Posterior cingulate gyrus (tissue), 11 donors: ENCODE measurements around the gene COL18A1.

Source experiments
- DNase-seq, 10 donors: peaks; one replicate each; pipeline versions ENCODE4 v3.0.0 to v3.0.0-alpha.2; 2020 to 2021; ENCODE audit warnings: mixed read lengths in 3 of 10
- intact Hi-C: fragments of 100-400 bp; cut with DNase I; formaldehyde crosslinking; loops from one replicate; pipeline ENCODE4 v1.15.1; 2023

Gene COL18A1

DNA sequence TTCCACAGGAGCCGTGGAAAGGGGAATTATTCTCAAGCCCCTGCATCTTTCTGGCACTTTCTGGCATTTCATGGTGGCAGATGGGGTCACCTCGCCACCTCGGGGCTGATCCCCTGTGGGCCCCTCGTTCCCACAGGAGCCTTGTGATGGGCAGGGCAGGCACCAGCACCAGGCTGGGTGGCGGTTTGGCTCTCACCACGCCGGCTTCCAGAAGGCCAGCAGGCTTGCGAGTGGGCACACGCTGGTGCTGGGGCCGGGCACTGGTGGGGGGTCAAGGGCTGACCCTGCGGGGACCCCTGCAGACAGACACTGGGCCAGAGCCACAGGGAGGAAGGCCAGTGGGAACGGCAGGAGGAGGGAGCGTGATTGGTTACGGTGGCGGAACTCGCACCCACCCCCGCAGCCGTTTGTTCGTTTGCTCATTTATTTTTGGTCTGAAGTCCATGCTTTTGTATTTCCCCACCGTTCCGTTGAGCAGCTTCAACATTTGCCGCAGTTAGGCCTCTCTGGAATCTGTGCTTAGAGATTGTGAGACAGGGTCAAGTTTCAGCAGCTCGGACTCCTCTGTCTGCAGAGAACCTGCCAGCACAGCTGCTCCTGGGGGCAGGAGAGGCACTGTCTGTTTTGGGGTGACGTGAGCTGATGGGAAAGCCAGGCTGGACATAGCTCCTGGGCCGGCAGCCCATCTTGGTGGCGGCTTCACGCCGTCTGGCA, 5.3 kb downstream of the COL18A1 start:
- DNase-seq: peak in 4 of 10 donors; percentile 4 to 84 (median 66)
- intact Hi-C loops: no loop called here

GRCh38 chr21:45410865-45411809, 6.2 kb downstream of the COL18A1 start:
- intact Hi-C loops: no loop called here
- peak in 3 of 10 donors; percentile 65 to 77 (median 77) for DNase-seq

DNA sequence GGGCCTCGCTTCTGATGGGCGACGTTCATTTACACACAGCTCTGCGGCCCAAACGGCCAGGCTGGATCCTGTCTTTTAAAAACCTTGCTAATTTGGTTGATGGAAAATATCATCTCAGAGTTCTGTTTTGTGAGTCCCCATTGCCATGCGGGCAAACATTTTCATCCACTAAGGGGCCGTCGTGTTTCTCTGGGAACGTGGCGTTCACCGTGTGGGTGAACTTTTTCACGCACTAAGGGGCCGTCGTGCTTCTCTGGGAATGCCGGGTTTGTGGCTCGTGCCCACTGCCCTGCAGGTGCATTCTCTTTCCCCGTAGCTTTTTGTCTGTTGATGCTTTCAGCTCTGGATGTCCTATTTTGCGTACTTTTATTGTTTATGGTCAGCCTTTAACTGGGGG, 6.8 kb downstream of the COL18A1 start:
- intact Hi-C loops: no loop called here

DNA sequence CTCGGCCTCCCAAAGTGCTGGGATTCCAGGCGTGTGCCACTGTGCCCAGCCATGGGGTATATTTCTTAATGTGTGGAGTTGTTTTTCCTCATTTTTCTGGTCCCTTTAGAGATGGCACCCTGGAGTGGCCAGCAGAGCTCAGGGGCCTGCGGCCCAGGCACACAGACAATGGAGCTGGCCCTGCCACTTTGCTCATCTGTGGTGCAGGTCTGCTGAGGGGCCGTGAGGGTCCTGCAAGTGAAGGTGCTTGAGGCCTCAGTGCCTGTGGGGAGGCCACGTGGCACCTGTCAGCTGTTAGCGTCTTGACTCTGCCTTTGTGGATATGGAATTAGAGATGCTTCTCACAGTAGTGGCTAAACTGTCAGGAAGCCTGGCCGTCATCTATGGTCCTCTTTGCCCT, 7.5 kb downstream of the COL18A1 start:
- intact Hi-C loops: no loop called here

More for the DNA sequence above, 6.8 kb downstream of the COL18A1 start:
- DNase-seq: peak in 2 of 10 donors; percentile 28 to 51

DNA sequence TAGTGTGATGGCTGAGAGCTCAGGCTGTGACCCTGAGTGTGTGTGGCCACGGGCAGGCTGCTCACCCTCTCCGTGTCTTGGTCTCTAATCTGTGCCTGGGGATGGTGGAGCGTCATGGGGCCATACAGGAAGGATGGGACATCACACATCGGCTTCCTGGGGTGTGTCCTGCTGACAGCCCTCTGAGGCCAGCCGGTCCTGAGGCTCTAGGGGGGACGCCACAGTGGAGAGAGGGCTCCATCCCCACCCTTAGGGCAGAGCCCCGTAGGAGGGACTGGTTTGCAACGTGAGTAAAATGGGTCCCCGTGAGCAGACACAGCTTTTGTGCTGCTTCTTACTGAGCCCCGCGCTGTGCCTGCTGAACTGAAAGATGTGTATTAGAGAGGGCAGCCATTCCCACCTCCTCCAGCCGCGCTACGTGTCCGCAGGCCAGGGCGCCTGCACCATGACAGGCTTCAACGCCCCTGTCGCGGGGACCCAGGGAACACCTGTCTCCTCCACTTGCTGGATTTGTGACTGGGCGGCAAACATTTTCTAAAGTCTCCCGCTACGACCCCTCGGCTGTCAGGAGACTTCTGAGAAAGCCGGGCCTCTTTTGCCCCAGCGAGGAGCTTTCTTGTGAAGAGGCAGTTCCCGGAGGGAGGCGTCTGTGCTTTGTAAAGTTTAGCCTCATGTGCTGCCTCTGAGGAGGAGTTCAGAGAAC, 8.1 kb downstream of the COL18A1 start:
- DNase-seq: peak in 5 of 10 donors; percentile 2 to 75 (median 50)
- intact Hi-C loops: no loop called here

More for the DNA sequence above, 7.5 kb downstream of the COL18A1 start:
- DNase-seq: peak in 3 of 10 donors; percentile 24 to 68 (median 61)

DNA sequence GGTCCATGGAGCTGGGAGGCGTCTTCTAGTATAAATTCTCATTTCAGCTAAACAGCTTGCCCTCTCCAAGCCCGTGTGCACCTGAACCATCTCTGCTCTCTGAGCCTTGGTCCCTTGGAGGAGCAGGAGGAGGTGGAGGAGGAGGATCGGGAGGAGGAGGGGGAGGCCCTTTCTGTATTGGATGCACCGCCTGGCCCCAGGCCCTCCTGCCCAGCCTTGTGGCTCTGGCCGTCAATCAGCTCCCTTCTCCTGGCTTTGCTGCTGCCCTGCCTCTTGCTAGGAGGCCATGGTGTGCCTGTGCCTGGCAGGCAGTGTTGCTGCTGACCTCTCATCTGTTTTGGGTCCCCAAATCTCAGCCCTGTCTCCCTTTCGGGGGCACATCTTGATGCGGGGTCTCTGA, 9.0 kb downstream of the COL18A1 start:
- intact Hi-C loops: no loop called here
- DNase-seq: peak in 4 of 10 donors; percentile 4 to 74 (median 48)

GRCh38 chr21:45414396-45415187, 9.6 kb downstream of the COL18A1 start:
- DNase-seq: peak in 5 of 10 donors; percentile 4 to 56 (median 55)
- intact Hi-C loops: no loop called here

- intact Hi-C loops: no loop called here
- peak in 4 of 10 donors; percentile 3 to 76 (median 66) for DNase-seq
Observed at GRCh38 chr21:45415188-45415942, 10.4 kb downstream of the COL18A1 start.

DNA sequence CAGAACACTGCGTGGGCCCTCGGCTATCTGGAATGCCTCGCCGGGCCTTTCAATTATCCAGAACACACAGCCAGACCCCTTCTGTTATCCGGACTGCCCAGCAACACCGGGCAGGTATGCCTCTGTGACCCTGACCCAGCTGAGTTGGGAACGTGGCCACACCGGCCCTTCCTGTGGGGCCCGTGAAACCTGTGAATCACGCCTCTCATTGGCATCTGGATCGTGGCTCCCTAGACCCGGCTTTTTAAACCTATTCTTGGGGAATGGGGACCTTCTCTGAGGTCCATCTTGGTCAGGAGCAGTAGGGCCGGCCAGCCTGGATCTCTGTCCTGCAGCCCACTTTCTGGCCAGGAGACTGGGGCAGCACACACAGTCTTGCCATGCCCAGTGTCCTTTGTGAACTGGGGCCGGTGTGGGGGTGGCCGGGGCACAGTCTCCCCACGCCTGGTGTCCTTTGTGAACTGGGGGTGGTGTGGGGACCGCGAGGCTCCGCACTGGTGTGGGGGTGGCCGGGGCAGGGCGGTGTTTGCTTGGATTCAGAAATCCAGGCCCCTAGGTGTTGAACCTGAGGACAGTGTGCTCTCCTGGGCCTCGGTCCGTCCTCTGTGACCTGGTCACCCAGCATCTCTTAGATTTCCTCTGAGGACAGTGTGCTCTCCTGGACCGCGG, 11.1 kb downstream of the COL18A1 start:
- DNase-seq: peak in 4 of 10 donors; percentile 2 to 62 (median 50)
- intact Hi-C loops: no loop called here

DNA sequence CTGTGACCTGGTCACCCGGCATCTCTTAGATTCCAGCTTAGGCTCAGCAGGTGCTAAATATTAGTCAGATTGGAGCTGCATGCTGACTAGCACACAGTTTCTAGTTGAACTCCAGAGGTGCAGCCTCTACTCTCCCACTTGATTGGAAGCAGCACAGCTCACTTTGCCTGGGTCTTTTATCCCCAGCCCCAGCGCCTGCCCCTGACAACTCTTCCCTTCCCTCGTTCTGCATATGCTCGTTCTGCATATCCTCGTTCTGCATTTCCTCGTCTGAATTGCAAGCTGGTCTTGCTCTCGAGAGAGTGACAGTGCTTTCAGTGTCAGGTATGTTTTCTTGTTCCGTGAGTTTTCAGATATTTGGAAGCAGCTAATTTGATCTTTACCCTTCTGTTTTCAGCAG, 11.7 kb downstream of the COL18A1 start:
- peak in 2 of 10 donors; percentile 2 to 70 for DNase-seq
- intact Hi-C loops: no loop called here

GRCh38 chr21:45417256-45417950, 12.4 kb downstream of the COL18A1 start:
- intact Hi-C loops: no loop called here

DNA sequence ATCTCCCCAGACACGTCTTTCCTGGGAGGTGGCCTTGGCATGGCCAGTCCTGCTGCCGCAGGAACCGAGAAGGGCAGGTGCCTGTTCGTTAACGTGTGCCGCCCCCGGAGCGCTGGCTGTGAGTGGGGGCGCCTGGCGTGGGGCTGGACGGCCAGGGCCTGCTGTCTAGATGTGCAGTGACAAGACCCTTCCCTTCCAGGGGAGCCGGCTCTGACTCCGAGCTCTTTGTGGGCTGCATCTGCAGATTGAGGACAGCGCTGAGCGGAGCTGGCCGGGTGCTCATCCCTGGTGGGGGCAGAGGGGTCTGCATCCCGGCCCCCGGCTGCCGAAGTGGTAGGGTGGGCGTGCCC, 13.0 kb downstream of the COL18A1 start:
- DNase-seq: peak in 3 of 10 donors; percentile 44 to 81 (median 59)
- intact Hi-C loops: no loop called here

More at GRCh38 chr21:45417256-45417950, 12.4 kb downstream of the COL18A1 start:
- peak in 3 of 10 donors; percentile 57 to 75 (median 63) for DNase-seq

GRCh38 chr21:45418301-45419071, 13.5 kb downstream of the COL18A1 start:
- peak in 3 of 10 donors; percentile 47 to 80 (median 72) for DNase-seq
- intact Hi-C loops: no loop called here

- intact Hi-C loops: no loop called here
- DNase-seq: peak in 3 of 10 donors; percentile 56 to 82 (median 65)
Observed at GRCh38 chr21:45419162-45419561, 14.2 kb downstream of the COL18A1 start.

GRCh38 chr21:45420061-45421041, 15.4 kb downstream of the COL18A1 start:
- intact Hi-C loops: no loop called here
- peak in 7 of 10 donors; percentile 35 to 89 (median 60) for DNase-seq
